HG03196 (cell line): Measurements from ENCODE around the gene ST13.
A peak's percentile ranks its signal among the peaks of the same experiment; 100 is the strongest.
"Not testable (repeated sequence)": the region's sequence is repeated elsewhere in the genome, so short reads cannot be mapped to it uniquely, and the experiment has no call there.

ENCODE experiments used
- ATAC-seq: cut with Tn5 transposase; IDR thresholded peaks from one replicate; pipeline ENCODE4 v1.9.1; 2021; ENCODE audit not compliant: unreplicated experiment

The ST13 gene

DNA sequence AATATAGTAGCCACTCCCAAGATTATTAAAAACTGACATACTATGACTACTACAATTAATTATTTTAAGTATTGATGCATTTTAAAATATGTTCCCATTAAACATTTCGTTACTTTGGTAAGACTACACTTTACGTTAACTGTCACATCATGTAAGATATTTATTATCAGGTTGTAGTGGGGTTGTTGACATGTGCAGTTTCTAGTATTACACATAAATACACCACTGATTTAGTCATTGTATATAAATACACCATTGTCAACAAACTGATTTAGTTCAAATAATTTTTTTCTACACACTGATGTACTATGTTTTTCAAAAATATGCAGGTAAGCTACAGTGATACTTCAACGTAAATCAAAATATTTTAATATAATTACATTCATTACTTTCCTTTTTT is 11.5 kb downstream of the ST13 start:
- ATAC-seq: no peak

DNA sequence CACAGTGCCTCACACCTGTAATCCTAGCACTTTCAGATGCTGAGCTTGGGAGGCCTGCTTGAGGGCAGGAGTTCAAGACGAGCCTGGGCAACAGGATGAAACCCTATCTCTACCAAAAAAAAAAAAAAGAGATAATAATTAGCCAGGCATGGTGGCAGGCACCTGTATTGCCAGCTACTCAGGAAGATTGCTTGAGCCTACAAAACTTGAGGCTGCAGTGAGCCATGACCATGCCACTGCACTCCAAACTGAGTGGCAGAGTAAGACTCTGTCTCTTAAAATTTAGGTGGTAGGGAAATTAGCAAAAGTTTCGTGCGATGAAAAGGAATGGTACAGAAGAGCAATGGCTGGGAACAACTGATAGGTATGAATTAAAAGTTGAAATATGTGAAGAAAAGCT is 18.0 kb downstream of the ST13 start:
- no peak for ATAC-seq

DNA sequence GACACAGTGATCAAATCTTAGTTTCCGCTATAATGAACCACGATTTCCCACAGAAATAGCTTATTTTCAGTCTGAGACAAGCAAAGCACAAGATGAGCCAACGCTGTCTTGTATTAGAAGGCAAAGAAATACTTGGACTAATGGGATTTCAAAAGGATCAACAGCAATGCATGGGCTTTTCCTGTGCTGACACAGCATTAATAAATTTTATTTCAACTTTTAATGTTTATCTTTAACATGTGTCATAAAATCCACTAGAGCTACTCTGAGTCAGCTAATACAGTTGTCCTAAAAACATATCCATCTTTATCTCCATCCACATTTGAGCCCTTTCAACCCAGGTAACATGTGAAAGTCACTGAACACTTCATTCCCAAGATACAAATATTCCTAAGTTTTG is 21.8 kb downstream of the ST13 start:
- ATAC-seq: no peak

DNA sequence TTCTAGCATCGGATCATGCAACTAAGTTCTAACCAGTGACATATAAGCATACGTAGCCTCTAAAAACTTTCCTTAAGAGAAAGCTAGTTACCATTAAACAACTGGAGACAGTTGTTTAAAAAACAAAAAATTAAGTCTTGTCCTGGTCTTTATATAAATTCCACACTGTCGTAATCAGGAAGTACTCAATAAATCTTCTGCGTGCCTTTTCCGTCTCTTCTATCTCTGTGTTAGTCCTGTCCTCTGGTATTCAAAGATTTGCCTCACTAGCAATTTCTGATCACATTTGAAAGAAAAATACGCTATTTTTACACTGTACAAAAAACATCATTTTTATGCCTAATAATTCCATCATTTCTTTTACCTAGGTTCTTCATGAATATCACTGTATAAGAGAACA is 27.3 kb downstream of the ST13 start:
- no peak for ATAC-seq

DNA sequence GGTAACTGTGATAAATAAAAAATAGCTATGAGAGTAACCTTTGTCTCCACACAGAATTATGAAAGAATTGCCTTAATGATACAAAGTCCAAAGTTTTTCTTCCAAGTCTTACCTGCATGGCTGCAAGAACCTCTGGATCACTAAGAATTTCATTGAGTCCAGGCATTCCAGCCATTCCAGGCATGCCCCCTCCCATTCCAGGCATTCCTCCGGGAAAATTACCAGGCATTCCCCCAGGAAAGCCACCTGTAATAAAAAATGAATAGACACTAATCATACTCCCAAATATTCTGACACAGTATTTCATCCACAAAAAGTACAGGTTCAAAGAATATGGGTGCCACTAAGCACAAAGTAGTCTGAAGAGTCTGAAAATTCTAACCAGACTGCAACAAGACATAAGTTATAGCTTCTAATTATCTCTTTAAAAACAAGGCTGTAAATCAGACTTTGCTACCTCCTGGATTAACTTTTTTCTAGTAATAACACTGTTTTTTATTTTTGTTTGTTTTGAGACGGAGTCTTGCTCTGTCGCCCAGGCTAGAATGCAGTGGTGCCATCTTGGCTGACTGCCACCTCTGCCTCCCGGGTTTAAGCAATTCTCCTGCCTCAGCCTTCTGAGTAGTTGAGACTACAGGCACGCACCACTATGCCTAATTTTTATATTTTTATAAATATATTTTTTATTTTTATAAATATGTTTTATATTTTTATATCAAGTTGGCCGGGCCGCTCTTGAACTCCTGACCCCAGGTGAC is 29.3 kb downstream of the ST13 start:
- no peak for ATAC-seq

DNA sequence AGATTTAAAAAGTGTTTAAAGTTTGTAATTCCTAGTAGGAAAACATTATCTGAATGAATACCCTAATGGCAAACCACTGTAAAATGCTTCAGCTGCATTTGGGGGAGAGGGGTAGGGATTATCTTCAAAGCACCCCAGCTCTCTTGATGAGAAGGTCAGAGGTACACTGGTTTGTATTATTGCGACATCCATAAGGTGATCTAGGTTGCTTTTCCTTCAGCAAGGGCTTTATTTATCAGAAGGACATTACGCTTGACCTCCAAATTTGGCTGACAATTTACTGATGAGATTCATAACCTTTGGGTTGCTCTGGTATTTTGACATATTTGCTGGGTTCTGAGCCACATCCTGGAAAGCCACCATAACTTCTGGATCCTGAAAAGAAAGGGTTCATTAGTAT is 30.1 kb downstream of the ST13 start:
- ATAC-seq: not testable (repeated sequence)

DNA sequence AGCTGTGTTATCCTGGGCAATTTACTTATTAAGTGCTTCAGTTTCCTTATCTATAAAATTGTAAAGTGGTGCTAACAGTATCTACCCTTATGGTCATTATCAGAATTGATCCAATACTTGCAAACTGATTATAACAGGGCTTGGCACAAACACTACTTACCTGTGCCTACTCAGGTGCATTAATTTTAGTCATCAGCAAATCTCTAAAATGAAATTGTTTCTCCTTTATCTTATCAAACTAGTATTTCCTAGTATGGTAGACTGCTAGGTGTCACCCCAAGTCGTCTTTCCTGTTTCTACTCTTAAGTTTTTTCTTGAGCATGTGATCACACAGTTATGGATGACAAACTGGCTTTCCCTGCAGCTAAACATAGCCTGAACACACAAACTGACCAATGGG is 33.0 kb downstream of the ST13 start:
- no peak for ATAC-seq

DNA sequence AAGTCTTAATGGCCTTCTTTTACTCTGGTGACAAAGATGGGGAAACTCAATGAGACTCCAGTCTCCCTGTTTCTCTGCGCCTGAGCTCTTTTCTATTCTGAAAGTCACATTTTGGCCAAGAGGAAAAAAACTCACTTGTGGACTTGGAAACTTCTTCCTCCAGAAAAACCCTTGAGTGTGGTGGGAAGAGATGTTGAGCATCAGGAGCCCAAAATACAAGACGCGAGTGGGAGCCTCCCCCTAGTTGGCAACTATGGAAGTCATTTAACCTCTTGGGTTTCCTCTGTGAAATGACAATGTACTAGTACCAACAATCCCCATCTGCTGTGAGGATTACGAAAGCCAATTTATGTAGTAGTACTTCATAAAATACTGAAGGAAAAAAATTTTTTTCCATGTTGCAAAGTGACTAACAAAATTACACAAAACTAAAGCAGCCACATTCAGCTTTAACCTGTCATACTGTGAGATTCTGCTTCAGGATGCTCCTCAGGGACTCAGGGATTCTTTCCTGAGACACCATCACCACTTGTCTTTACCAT is 36.8 kb downstream of the ST13 start:
- ATAC-seq: no peak

DNA sequence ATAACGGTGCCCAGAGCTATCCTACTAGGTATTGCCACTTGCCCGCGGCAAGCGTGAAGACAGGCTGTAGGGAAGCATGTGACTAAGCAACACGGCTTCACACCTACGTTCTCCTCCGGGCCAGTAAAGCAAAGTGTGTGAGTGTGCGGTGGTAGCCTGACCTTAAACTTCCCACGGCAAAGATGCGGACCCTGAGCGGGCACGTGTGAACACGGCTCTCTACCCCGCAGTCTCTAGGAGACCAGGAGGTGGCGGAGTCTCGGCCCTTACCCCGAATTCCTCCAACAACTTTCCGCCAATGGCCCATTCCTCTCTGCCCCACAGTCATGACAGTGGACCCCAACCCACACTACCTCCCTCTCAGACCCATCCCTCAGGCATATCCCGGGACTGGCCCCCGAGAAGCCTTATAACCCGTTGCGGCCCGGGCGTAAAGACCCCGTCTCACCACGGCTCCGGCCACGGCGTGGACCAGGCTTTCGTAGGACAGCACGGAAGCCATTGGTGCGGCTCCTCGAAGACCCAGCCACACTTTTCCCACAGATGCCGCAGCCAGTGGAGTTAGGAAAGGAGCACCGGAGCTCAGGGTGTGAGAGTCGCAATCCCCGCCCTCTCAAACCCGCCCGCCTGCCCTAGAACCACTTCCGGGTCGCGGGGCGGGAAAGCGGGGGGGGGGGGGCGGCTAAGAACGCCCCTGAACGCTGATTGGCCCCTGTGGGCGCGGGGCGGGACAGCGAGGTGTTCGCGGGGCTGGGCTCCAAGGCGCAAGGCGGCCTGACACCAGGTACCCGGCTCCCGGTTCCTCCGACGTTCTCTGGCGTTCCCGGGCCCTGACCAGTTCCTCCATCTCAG is 37.5 kb downstream of the ST13 start, which contains the start of gene SLC25A17:
TSS of gene SLC25A17 (minus strand) at position 600 of the 852 bp plus-strand sequence. CDS start at position 502, 98 bp downstream.
- ATAC-seq: peak; percentile 70

DNA sequence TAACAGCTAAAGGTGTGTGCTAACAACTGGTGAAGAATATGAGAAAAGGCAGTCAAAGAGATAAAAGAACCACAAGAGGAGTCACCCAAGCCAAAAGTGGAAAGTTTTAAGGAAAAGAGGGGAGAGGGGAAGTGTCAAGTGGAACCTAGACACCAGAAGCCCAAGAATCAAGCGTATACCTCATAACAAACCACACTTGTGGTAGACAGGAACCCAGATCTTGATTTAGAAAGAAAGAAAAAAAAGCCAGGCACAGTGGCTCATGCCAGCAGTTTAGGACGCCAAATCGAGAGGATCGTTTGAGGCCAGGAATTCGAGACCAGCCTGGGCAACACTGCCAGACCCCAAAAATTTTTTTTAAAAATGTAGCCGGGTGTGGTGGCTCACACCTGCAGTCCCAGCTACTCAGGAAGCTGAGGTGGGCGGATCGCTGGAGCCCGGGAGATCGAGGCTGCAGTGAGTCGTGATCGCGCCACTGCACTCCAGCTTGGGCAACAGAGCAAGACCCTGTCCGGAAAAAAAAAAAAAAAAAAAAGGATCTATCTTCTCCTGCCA is 38.2 kb downstream of the ST13 start:
- no peak for ATAC-seq

DNA sequence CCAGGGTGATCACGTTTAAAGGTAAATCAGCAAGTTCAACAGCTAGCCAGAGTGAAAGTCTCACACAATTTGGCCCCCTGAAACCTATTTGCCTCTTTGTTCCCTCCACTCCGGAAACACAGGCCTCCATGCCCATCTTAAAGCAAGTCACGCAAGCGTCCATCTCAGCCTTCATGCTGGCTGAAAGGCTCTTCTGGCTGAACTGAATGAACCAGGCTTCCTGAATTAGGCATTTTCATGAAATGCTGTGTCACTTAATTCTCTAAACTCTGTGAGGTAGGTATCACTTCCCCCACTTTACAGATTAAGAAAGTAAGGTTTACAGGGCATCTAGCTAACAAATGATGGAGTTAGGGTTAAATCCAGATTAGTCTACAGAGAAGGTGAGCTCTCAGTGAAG is 38.7 kb downstream of the ST13 start:
- ATAC-seq: no peak

DNA sequence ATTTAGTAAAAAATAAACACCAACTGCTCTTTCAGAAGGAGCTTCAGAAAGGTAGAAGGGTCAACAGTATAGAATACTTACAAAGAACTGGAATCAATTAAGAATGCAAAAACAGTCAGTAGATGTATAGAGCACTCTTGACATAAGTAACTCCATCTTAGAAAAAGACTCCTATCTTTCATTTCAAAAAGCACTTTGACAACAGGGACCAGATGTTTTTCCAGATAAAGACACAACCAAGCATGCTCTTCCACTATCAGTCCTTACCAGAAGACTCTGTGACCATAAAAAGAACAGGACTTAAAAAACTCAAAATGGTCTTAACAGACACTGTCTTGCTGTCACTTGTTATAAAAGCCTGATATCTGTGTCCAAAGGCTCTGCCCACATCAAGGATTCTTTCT is 42.5 kb downstream of the ST13 start:
- ATAC-seq: no peak

DNA sequence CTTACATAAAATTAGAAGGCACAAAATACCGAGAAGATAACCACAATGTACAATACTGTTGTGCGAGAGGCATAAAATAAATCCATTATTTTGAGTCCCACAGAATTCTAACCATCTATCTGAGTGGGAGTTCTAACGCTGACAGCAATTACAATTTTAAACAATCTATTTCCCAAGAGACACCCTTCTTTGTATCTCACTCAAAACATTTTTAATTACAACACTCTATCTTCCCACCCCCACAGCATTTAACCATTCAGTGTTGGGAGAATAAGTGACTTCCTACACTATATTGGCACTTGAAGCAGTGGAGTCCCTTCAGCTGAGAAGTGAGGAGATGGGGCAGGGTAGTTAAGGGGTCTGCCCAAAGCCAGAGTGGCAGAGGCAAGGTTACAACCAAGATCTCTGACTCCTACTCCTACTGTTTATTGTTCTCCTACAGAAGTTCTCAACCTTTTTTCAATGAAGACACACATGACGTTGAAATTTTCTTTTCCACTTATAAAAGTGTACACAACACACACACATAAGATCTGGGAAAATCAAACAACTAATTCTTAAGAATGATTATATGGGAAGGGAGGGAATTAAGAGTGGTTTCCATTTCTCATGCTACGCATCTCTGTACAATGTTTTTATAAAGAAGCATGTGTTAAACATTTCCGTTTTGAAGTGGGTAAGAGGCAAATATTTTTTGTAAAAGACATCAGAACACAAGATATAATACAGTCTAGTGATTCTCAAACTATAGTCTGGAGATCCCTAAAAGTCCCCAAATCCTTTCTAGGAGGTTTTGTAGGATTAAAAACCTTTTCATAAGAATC is 48.2 kb downstream of the ST13 start:
- no peak for ATAC-seq

DNA sequence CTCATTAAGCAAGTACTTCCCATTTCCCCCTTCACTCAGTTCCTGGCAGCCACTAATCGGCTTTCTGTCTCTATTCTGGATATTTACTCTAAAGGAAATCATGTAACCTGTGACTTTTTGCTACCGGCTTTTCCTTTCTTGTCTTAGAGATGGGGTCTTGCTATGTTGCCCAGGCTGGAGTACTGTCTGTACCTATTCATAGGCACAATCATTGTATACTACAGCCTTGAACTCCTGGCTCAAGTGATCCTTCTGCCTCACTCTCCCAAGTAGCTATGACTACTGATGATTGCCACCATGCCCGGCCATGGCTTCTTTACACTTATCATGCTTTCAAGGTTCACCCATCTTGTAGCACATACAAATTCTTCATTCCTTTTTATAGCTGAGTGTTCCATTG is 49.7 kb downstream of the ST13 start:
- ATAC-seq: no peak

DNA sequence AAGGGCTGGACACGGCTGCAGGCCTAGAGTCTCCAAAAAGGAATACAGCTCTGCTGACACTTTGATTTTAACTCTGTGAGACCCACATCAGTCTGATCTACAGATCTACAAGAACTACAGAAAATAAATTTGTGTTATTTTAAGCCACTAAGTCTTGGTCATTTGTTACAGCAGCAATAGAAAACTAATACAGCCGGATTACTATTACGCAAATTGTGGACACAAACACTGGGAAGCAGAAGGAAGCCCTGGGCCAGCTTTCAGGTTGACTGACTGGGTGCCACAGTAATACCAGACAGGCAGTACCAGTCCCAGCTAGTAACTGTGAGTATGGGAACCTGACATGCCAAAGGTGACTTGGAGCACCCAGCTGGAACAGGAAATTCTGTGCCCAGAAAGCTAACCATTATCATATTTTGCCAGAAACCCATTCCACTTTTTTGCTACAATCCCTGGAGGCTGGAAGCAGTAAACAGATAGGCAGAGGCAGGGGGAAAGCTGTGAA is 50.7 kb downstream of the ST13 start:
- ATAC-seq: no peak

DNA sequence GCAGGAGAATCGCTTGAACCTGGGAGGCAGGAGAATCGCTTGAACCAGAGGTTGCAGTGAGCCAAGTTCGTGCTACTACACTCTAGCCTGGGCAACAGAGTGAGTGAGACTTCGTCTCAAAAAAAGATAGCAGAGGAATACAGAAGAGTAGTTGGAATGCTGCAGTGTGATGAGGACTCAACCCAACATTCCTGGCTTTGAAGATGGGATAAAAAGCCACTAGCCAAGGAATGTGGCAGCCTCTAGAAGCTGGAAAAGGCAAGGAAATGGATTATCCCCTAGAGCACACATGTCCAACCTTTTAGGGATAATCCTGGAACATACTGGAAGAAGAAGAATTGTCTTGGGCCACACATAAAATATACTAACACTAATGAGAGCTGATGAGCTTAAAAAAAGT is 51.2 kb downstream of the ST13 start:
- no peak for ATAC-seq

DNA sequence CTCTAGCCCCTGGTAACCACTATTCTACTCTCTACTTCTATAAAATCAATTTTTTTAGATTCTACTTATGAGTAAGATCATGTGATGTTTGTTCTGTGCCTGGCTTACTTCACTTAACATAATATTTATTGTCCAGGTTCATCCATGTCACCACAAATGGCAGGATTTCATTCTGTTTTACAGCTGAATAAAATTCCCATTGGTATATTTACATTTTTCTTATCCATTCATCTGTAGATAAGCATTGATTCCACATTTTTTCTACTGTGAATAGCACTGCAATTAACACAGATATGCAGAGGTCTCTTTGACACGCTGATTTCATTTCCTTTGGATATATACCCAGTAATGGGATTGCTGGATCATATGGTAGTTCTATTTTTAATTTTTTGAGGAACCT is 53.1 kb downstream of the ST13 start:
- no peak for ATAC-seq

DNA sequence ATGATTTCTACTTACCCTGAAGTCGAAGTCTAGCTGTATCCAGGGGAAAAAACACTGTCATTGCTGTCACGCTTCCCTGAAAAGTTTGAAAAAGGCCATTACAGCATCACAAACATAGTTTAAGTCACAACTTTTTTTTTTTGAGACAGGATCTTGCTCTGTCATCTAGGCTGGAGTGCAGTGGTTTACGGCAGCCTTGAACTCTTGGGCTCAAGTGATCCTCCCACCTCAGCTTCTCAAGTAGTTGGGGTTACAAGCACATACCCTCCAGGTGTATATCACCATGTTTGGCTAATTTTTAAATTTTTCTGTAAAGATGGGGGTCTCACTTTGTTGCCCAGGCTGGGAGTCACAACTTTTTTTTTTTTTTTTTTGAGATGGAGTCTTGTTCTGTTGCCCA is 57.4 kb downstream of the ST13 start:
- no peak for ATAC-seq

DNA sequence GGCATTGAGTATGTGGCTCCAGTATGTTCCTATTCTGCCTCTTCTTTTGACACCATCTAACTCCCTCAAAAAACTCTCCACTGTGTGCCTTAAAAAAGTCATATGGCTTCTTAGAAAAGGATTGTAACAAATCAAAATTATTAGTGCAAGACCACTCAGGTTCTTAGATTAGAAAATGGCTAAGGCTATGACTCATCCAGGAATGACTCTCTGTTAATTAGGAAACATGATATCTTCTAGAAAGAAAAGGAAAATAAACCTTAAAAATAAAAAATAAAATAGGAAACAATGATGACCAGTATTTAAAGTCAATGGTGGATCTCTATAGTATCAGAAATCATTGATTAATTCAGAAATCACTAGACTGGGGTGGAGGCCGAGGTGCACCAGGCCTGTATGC is 59.0 kb downstream of the ST13 start:
- ATAC-seq: no peak

DNA sequence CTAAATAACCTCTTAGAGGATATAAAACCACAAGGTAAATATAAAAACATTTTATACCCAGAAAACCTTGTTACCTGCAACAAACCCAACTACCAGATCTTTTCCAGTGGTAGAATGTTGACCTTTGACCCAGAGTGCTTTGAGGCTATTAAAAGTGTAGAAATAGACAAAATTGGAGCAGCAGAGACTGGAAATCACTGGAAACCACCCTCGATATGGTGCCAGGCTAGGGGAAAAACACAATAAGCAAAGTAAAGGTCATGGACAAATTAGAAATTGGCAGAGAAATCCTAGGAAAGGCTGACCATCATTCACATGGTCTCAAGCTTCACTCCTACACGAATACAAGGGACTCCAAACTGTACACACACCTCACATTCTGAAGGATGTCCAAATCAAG is 64.0 kb downstream of the ST13 start:
- ATAC-seq: no peak

DNA sequence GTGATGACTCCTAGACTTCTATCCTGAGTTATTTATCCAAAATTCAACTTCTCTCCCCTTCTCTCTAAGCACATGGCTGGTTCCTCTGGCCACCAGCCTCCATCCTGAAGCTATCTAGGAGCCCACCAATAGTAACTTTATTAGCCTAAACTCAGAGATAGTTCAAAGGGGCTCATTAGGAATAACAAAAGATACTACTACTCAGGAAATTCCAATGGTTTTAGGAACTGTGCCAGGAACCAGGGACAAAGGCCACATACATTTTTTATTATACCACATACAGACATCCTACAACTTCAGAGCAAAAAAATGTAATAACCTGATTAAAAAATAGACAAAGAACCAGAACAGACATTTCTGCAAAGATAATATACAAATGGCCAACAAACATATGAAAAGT is 65.2 kb downstream of the ST13 start:
- no peak for ATAC-seq
